Ovary (tissue), 3 donors: ENCODE measurements around the gene SPRED2.

Experiments used
- CTCF ChIP-seq, 3 donors: fragments of 450-650 bp in 2 of 3; fragments of 200-600 bp in 1 of 3; IDR thresholded peaks; one replicate each; pipeline versions ENCODE4 v1.5.1 to v1.8.0; 2016 to 2022; ENCODE audit warnings: antibody characterized with exemption in 3 of 3, mild to moderate bottlenecking in 1 of 3
- EP300 ChIP-seq: sonication (generic); formaldehyde crosslinking; IDR thresholded peaks from one replicate; pipeline ENCODE4 v1.6.1; 2017; ENCODE audit warnings: antibody characterized with exemption
- donor health status: DM: no; HTN: no; CAD: no.

- no peak for TF ChIP-seq EP300
- no peak for TF ChIP-seq CTCF (IDR thresholded peaks at IDR 0.05)
Observed at GRCh38 chr2:65292461-65293011, 139.9 kb downstream of the SPRED2 start.
